PC-3 (cell line): Measurements from ENCODE around the gene DCDC2.

ENCODE experiments used
- CTCF ChIP-seq: fragments of 300-600 bp; sonication (generic); conservative IDR thresholded peaks from 2 replicates; pipeline ENCODE4 v1.5.1; 2017; ENCODE audit warnings: antibody characterized with exemption, low read depth, mild to moderate bottlenecking, low read length
- EZH2 ChIP-seq: fragments of 300-600 bp; sonication (generic); IDR thresholded peaks from one replicate; pipeline ENCODE4 v1.6.1; 2017; ENCODE audit warnings: antibody characterized with exemption, mild to moderate bottlenecking, low read length; ENCODE audit not compliant: unreplicated experiment

- TF ChIP-seq CTCF = no peak
- no peak for TF ChIP-seq EZH2
Measured at GRCh38 chr6:24403501-24403824, 45.6 kb upstream of the DCDC2 start.
